ENCODE measurements around the gene ADORA1.

ADORA1 gene

DNA sequence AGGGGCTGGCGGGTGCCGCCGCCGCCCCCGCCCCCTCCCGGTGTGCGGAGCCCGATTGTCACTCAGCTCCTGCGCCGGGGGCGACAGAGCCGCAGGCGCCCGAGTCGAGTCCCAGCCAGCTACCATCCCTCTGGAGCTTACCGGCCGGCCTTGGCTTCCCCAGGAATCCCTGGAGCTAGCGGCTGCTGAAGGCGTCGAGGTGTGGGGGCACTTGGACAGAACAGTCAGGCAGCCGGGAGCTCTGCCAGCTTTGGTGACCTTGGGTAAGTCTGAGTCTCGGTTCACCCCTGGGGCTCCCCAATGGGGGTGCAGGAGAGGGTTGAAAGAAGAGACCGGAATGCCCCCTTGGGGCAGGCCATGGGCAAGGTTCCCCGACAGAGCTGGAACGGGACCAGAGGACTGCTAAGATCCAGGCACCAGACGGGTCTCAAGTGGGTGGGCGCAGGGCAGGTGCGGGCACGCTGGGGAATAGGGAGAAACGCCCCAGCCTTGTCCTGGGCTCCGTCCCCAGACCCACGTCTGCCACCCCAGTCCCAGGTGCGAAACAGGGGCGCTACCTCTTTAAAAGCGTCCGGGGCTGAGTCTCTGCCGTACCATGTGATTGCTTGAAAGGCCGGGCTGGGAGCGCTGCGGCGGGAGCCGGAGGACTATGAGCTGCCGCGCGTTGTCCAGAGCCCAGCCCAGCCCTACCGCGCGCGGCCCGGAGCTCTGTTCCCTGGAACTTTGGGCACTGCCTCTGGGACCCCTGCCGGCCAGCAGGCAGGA lies at the start of gene ADORA1:
Gene ADORA1 (plus strand): TSS at position 61 of the 765 bp plus-strand sequence. CDS start 1,116 bp downstream, outside the sequence.
- no peak for TF ChIP-seq CTCF (IDR thresholded peaks at IDR 0.05; ENCODE audit: extremely low read depth, insufficient read depth, missing control alignments)
- no peak for DNase-seq (ENCODE audit: low spot score)
- in situ Hi-C loops (cut with MboI; ENCODE audit: low pct_unique_long_range_greater_than_20kb, low sequenced_read_pairs, unreplicated experiment) = no loop called here

DNA sequence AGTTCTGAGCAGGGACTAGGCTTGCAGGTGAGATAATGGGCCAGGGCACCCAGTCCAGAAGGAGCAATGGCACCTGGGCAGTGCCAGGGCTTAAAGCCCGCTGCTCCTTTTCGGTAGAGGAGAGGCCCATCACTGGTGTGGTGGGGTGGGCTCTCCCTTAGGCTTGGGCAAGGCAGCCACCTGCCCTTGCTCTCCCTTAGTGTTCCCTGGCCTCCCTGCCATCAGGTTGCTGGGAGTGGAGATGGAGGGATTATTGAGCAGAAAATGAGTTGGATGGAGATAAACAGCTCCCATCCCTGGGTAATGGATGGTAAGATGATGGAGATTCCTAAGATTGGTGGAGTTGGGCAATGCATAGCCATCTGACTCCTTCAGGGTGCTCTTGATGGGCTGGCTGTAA lies 49.6 kb upstream of the ADORA1 start:
- no peak for DNase-seq (ENCODE audit: low spot score)
- no peak for TF ChIP-seq CTCF (IDR thresholded peaks at IDR 0.05; ENCODE audit: extremely low read depth, insufficient read depth, missing control alignments)
- in situ Hi-C loops (cut with MboI; ENCODE audit: low pct_unique_long_range_greater_than_20kb, low sequenced_read_pairs, unreplicated experiment) = no loop called here

- DNase-seq (ENCODE audit: low spot score) = no peak
- no peak for TF ChIP-seq CTCF (IDR thresholded peaks at IDR 0.05; ENCODE audit: extremely low read depth, insufficient read depth, missing control alignments)
- in situ Hi-C loops (cut with MboI; ENCODE audit: low pct_unique_long_range_greater_than_20kb, low sequenced_read_pairs, unreplicated experiment) = no loop called here
Measured at GRCh38 chr1:203078478-203078877, 49.0 kb upstream of the ADORA1 start.

GRCh38 chr1:203080456-203080855 lies 47.1 kb upstream of the ADORA1 start:
- no peak for DNase-seq (ENCODE audit: low spot score)
- in situ Hi-C loops (cut with MboI; ENCODE audit: low pct_unique_long_range_greater_than_20kb, low sequenced_read_pairs, unreplicated experiment) = no loop called here
- no peak for TF ChIP-seq CTCF (IDR thresholded peaks at IDR 0.05; ENCODE audit: extremely low read depth, insufficient read depth, missing control alignments)

GRCh38 chr1:203081465-203082230 lies 45.9 kb upstream of the ADORA1 start:
- DNase-seq (ENCODE audit: low spot score) = no peak
- TF ChIP-seq CTCF (IDR thresholded peaks at IDR 0.05; ENCODE audit: extremely low read depth, insufficient read depth, missing control alignments) = no peak
- in situ Hi-C loops (cut with MboI; ENCODE audit: low pct_unique_long_range_greater_than_20kb, low sequenced_read_pairs, unreplicated experiment) = no loop called here

DNA sequence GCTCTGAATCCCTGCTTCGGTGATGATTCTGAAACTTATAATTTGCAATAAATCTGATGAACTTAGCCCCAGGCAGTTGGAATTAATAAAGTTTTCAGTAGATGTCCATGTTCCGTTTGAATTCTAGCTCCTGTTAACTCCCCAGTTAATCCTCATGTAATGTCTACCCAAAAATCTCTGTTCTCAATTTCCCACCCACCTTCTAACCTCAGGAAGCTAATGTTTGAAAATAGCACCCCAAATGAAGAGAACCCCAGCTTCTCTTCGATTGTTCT lies 45.4 kb upstream of the ADORA1 start:
- in situ Hi-C loops (cut with MboI; ENCODE audit: low pct_unique_long_range_greater_than_20kb, low sequenced_read_pairs, unreplicated experiment) = no loop called here
- no peak for DNase-seq (ENCODE audit: low spot score)
- TF ChIP-seq CTCF (IDR thresholded peaks at IDR 0.05; ENCODE audit: extremely low read depth, insufficient read depth, missing control alignments) = no peak

All from GM13977 (cell line).